Measurements from ENCODE around the gene THAP4. TPM values are rescaled to one million over a fixed set of nuclear protein-coding genes. Genes with fewer than 3 reads are reported as not detected.

The THAP4 gene
- total RNA-seq, 2 donors from 2014 or later = 54.6 to 66.1 TPM

DNA sequence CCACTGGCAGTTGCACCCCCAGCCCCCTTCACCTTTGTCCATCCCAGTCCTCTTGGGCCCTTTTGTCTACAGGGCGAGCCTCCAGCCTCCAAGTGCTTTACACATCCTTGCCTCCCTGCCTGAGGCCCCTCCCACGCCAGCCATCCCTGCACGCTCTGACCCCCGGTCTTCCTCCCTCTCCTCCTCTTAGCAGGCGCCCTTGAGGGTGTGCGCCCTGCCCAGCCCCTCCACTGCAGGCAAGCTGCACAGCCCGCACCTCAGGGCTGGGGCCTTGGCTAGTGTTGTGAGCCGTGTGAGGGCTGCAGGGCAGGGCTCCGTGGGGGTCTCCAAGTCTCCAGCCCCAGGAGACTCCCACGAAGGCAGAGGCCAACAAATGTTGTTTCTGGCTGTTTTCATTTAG is 71.5 kb downstream of the THAP4 start:
- no peaks in the 10 kb centered on the region for H3K27me3 ChIP-seq (ENCODE audit: control insufficient read depth, insufficient read depth, low read length, poor library complexity, severe bottlenecking)
- Mint-ChIP-seq H3K9me3 (no peaks in the 10 kb centered on the region), H3K27ac (no peak overlapping the region), H3K36me3 (ENCODE audit: low read depth) (peaks cover 6% of the 10 kb centered on the region), H3K4me3 (no peak overlapping the region), H3K27me3 (ENCODE audit: insufficient read depth) (peaks cover 3% of the 10 kb centered on the region), H3K4me1 (no peaks in the 10 kb centered on the region)
- TF ChIP-seq, protein P1, sequence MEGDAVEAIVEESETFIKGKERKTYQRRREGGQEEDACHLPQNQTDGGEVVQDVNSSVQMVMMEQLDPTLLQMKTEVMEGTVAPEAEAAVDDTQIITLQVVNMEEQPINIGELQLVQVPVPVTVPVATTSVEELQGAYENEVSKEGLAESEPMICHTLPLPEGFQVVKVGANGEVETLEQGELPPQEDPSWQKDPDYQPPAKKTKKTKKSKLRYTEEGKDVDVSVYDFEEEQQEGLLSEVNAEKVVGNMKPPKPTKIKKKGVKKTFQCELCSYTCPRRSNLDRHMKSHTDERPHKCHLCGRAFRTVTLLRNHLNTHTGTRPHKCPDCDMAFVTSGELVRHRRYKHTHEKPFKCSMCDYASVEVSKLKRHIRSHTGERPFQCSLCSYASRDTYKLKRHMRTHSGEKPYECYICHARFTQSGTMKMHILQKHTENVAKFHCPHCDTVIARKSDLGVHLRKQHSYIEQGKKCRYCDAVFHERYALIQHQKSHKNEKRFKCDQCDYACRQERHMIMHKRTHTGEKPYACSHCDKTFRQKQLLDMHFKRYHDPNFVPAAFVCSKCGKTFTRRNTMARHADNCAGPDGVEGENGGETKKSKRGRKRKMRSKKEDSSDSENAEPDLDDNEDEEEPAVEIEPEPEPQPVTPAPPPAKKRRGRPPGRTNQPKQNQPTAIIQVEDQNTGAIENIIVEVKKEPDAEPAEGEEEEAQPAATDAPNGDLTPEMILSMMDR (conservative IDR thresholded peaks at IDR 0.05) = no peak
- H3K9ac ChIP-seq (ENCODE audit: extremely low read depth, low read length, poor library complexity, severe bottlenecking) = no peak overlapping the region
- no peaks in the 10 kb centered on the region for H3K4me1 ChIP-seq (ENCODE audit: control insufficient read depth, insufficient read depth, low read length)
- no peak overlapping the region for H3K4me3 ChIP-seq (ENCODE audit: low read length)
- no peaks in the 10 kb centered on the region for H3K36me3 ChIP-seq (ENCODE audit: control insufficient read depth, insufficient read depth, low read length)
- H3K27ac ChIP-seq (ENCODE audit: low read depth, low read length) = no peak overlapping the region
- 80 to 88% methylated on average over 6 to 10 of the region's 10 CpGs for WGBS, 2 experiments (ENCODE audit: insufficient coverage in 1 of 2, insufficient read length in 1 of 2)
- peak; percentile 49 for DNase-seq
- H3K9me3 ChIP-seq (ENCODE audit: control insufficient read depth, low read length) = no peaks in the 10 kb centered on the region

DNA sequence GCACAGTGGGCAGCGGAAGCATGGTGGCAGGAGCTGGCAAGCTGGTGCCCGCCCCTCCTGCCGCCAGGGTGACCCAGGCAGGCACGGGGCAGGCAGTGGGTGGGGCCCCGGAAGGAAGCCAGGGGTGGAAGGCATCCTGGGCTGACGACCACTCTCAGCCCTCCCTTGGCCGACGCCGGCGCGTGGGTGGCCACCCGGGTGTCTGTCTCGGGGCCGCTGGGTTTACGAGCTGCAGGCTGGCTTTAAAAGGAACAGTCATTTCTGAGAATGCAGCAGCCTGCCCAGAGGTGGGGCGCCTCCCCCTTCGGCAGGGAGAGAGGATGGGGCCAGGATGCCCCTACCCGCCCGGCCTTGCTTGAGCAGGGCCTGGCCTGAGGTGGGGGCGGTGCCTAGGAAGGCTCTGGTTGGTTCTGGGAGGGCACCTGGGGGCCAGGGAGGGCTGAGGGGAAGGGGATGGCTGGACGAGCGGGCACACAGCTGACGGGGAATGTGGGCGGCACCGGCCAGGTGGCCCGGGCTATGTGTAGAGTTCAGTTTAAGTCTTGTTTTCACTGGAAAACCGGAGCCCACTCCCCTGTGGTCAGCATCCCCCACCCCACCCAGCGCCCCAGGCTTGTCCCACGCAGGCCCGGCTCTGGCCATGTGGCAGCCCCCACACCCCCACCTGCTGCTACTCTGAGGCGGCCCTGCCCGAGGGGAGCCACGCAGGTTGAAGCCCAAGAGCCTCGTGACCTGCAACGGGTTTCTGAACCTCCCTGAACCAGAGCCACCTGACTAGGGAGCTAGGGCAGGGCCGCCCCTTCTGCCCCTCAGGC is 72.2 kb downstream of the THAP4 start:
- H3K4me1 Mint-ChIP-seq = peaks cover 2% of the 10 kb centered on the region
- no peak overlapping the region for H3K4me3 Mint-ChIP-seq
- Histone ChIP-seq H3K36me3 (ENCODE audit: control insufficient read depth, insufficient read depth, low read length) (no peaks in the 10 kb centered on the region), H3K27me3 (ENCODE audit: control insufficient read depth, insufficient read depth, low read length, poor library complexity, severe bottlenecking) (no peaks in the 10 kb centered on the region), H3K4me1 (ENCODE audit: control insufficient read depth, insufficient read depth, low read length) (peaks cover 4% of the 10 kb centered on the region), H3K27ac (ENCODE audit: low read depth, low read length) (no peak overlapping the region), H3K9me3 (ENCODE audit: control insufficient read depth, low read length) (no peaks in the 10 kb centered on the region), H3K4me3 (ENCODE audit: low read length) (no peak overlapping the region), H3K9ac (ENCODE audit: extremely low read depth, low read length, poor library complexity, severe bottlenecking) (no peak overlapping the region)
- peaks cover 6% of the 10 kb centered on the region for H3K36me3 Mint-ChIP-seq (ENCODE audit: low read depth)
- TF ChIP-seq, protein P1 (conservative IDR thresholded peaks at IDR 0.05) = no peak
- whole genome bisulfite sequencing, 2 experiments (ENCODE audit: insufficient coverage in 1 of 2, insufficient read length in 1 of 2) = 94 to 96% methylated on average over 18 to 36 of the region's 36 CpGs
- H3K9me3 Mint-ChIP-seq = no peaks in the 10 kb centered on the region
- H3K27me3 Mint-ChIP-seq (ENCODE audit: insufficient read depth) = no peaks in the 10 kb centered on the region
- DNase-seq = peak; percentile 36
- H3K27ac Mint-ChIP-seq = no peak overlapping the region

DNA sequence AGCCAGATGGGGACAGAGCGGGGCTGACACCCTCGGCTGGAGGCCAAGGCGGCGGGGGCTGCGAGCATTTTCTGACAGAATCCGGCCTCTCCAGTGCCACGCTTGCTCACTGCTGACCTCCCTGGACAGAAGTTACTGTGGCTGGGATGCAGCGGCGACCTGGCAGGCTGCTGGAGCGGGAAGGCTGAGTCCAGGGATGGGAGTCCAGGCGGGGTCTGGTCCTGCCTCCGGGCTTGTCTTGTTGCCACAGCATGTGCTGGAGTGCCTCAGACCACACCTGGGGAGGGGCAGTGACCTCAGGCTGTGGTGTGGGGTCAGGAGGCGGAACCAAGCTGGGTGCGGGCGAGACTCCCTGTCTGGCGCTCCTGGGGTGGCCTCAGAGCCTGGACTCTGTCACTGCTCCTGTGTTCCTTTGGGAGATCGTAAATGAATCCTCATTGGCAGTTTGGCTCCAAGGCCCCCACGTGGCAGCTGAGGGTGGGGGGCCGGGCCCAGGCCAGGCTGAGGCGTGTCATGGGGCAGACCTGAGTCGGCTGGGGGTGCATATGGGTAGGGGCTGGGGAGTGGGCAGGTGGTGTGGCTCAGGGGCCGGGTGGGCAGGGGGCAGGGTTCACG is 72.9 kb downstream of the THAP4 start:
- peaks cover 4% of the 10 kb centered on the region for H3K4me1 ChIP-seq (ENCODE audit: control insufficient read depth, insufficient read depth, low read length)
- no peak overlapping the region for H3K4me3 Mint-ChIP-seq
- TF ChIP-seq, protein P1 (conservative IDR thresholded peaks at IDR 0.05) = no peak
- WGBS, 2 experiments (ENCODE audit: insufficient coverage in 1 of 2, insufficient read length in 1 of 2) = 92 to 98% methylated on average over 14 to 23 of the region's 23 CpGs
- no peak overlapping the region for H3K9ac ChIP-seq (ENCODE audit: extremely low read depth, low read length, poor library complexity, severe bottlenecking)
- H3K4me3 ChIP-seq (ENCODE audit: low read length) = no peak overlapping the region
- H3K4me1 Mint-ChIP-seq = peaks cover 3% of the 10 kb centered on the region
- no peaks in the 10 kb centered on the region for H3K36me3 ChIP-seq (ENCODE audit: control insufficient read depth, insufficient read depth, low read length)
- peaks cover 3% of the 10 kb centered on the region for H3K36me3 Mint-ChIP-seq (ENCODE audit: low read depth)
- no peaks in the 10 kb centered on the region for H3K9me3 ChIP-seq (ENCODE audit: control insufficient read depth, low read length)
- H3K9me3 Mint-ChIP-seq = no peaks in the 10 kb centered on the region
- no peaks in the 10 kb centered on the region for H3K27me3 ChIP-seq (ENCODE audit: control insufficient read depth, insufficient read depth, low read length, poor library complexity, severe bottlenecking)
- DNase-seq = peak; percentile 48
- H3K27ac ChIP-seq (ENCODE audit: low read depth, low read length) = no peak overlapping the region
- no peak overlapping the region for H3K27ac Mint-ChIP-seq
- no peaks in the 10 kb centered on the region for H3K27me3 Mint-ChIP-seq (ENCODE audit: insufficient read depth)

All from endodermal cell (in vitro differentiated cells).